ENCODE measurements around the gene GLB1L3. TPM values are rescaled to one million over a fixed set of nuclear protein-coding genes. Genes with fewer than 3 reads are reported as not detected.

GLB1L3 gene
- total RNA-seq, 1 donor from 2014 or later: not detected

DNA sequence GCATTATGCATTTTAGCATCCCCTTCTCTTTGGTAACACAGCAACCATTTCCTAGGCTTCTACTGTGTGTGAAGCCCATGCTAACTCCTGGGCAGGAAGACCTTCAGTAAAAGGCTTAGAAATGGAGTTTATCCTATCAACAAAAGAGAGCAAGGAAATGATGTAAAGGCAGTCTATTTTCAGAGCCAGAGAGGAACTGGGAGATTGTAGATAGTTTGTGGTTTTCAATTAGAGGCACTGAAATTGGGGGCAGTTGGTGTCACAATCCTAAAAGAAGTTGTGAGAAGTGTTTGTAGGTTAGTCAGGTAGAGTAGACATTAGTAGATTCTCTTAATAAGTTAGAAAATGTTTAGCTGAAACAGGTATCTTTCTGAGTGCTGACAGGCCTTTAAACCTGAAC, 15.7 kb upstream of the GLB1L3 start:
- H3F3A ChIP-seq (ENCODE audit: low read depth): no peaks in the 10 kb centered on the region
- no peak overlapping the region for H3K27ac ChIP-seq
- Mint-ChIP-seq H3K27me3 (ENCODE audit: insufficient read depth, low read depth) (no peaks in the 10 kb centered on the region), H3K36me3 (peaks cover 9% of the 10 kb centered on the region), H3K27ac (no peak overlapping the region), H3K9me3 (no peaks in the 10 kb centered on the region), H3K4me3 (no peak overlapping the region), H3K4me1 (no peaks in the 10 kb centered on the region)
- H3K27me3 ChIP-seq: no peaks in the 10 kb centered on the region
- H3K79me2 ChIP-seq (ENCODE audit: low read depth): no peaks in the 10 kb centered on the region
- H3K9ac ChIP-seq: no peak overlapping the region
- H2AFZ ChIP-seq (replicated peaks): no peak overlapping the region
- H3K4me1 ChIP-seq: no peaks in the 10 kb centered on the region
- H4K20me1 ChIP-seq (ENCODE audit: low read depth): peaks cover under 1% of the 10 kb centered on the region
- no peak overlapping the region for H3K4me2 ChIP-seq
- TF ChIP-seq EZH2phosphoT487 (IDR thresholded peaks at IDR 0.05) (no peak), CTCF (IDR thresholded peaks at IDR 0.05) (no peak), EZH2 (IDR thresholded peaks at IDR 0.05) (no peak)
- no peaks in the 10 kb centered on the region for H3K36me3 ChIP-seq
- no peak for DNase-seq (ENCODE audit: low spot score)
- H3K9me3 ChIP-seq (ENCODE audit: low read depth): no peaks in the 10 kb centered on the region
- H3K4me3 ChIP-seq: no peak overlapping the region

- peaks cover 9% of the 10 kb centered on the region for H3K36me3 Mint-ChIP-seq
- DNase-seq (ENCODE audit: low spot score): no peak
- TF ChIP-seq EZH2phosphoT487 (IDR thresholded peaks at IDR 0.05): no peak
- no peak for TF ChIP-seq EZH2 (IDR thresholded peaks at IDR 0.05)
- no peak for TF ChIP-seq CTCF (IDR thresholded peaks at IDR 0.05)
- no peaks in the 10 kb centered on the region for H3K4me1 Mint-ChIP-seq
- no peak overlapping the region for H3K27ac Mint-ChIP-seq
- Histone ChIP-seq H3K9ac (no peak overlapping the region), H3K79me2 (ENCODE audit: low read depth) (no peaks in the 10 kb centered on the region), H3F3A (ENCODE audit: low read depth) (no peaks in the 10 kb centered on the region), H3K36me3 (no peaks in the 10 kb centered on the region), H3K4me2 (no peak overlapping the region), H3K27me3 (no peaks in the 10 kb centered on the region), H3K27ac (no peak overlapping the region), H3K4me1 (no peaks in the 10 kb centered on the region), H4K20me1 (ENCODE audit: low read depth) (no peaks in the 10 kb centered on the region), H3K9me3 (ENCODE audit: low read depth) (no peaks in the 10 kb centered on the region), H3K4me3 (no peak overlapping the region), H2AFZ (replicated peaks) (no peak overlapping the region)
- no peaks in the 10 kb centered on the region for H3K9me3 Mint-ChIP-seq
- H3K4me3 Mint-ChIP-seq: no peak overlapping the region
- H3K27me3 Mint-ChIP-seq (ENCODE audit: insufficient read depth, low read depth): no peaks in the 10 kb centered on the region
Observed at GRCh38 chr11:134260983-134261382, 15.2 kb upstream of the GLB1L3 start.

DNA sequence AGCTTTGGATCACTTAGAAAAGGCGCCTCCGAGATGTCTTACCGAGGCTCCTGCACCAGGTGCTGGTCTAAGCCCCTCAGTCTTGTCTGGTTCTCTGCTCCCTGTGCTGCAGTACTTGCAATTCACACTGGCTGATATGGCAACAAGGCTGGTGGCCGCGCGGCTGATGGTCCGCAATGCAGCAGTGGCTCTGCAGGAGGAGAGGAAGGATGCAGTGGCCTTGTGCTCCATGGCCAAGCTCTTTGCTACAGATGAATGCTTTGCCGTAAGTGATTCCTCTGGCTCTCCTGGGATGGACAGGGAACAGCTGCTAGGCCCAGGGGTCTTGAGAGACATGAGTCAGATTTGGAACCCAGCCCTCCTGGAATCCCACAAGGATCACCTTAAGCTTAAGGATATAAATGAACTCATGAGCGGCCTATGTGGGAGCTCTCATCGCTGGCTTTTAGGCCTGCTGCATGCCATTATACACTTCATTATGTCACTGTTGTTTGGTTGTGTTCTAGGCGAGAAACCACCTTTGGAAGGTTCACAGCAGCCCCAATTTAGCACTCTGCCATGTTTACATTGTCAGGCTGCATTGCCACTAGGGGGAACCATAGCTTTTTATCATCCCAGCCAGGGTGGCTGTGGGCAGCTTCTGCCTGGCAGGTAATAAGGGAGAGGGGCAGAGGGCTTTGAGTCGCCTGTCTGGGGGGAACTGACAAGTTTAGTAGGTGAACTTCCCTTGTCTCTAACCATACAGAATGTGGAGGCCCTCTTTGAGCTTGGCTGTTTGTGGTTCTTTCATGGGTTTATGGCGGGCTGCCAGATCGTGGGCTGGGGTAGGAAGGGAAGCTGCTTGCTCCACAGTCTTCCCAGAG, 14.3 kb upstream of the GLB1L3 start:
- no peak overlapping the region for H3K27ac ChIP-seq
- Mint-ChIP-seq H3K27ac (no peak overlapping the region), H3K4me1 (peaks cover 3% of the 10 kb centered on the region), H3K27me3 (ENCODE audit: insufficient read depth, low read depth) (no peaks in the 10 kb centered on the region), H3K9me3 (no peaks in the 10 kb centered on the region), H3K36me3 (peaks cover 9% of the 10 kb centered on the region), H3K4me3 (no peak overlapping the region)
- H3K27me3 ChIP-seq: no peaks in the 10 kb centered on the region
- no peak overlapping the region for H3K4me2 ChIP-seq
- H3K9ac ChIP-seq: no peak overlapping the region
- no peak overlapping the region for H3K4me3 ChIP-seq
- no peaks in the 10 kb centered on the region for H3F3A ChIP-seq (ENCODE audit: low read depth)
- no peak overlapping the region for H2AFZ ChIP-seq (replicated peaks)
- DNase-seq (ENCODE audit: low spot score): peak; percentile 67
- H3K79me2 ChIP-seq (ENCODE audit: low read depth): no peaks in the 10 kb centered on the region
- H3K9me3 ChIP-seq (ENCODE audit: low read depth): no peaks in the 10 kb centered on the region
- no peaks in the 10 kb centered on the region for H4K20me1 ChIP-seq (ENCODE audit: low read depth)
- TF ChIP-seq EZH2phosphoT487 (IDR thresholded peaks at IDR 0.05) (no peak), CTCF (IDR thresholded peaks at IDR 0.05) (peak; percentile 68), EZH2 (IDR thresholded peaks at IDR 0.05) (no peak)
- H3K4me1 ChIP-seq: no peaks in the 10 kb centered on the region
- H3K36me3 ChIP-seq: no peaks in the 10 kb centered on the region

Data from neural progenitor cell (in vitro differentiated cells).